Measurements from ENCODE around the gene FNDC1.
A peak's percentile ranks its signal among the peaks of the same experiment; 100 is the strongest.

Gene FNDC1

GRCh38 chr6:159163901-159164370 is 5.3 kb upstream of the FNDC1 start:
- no peak for DNase-seq

- DNase-seq, result no peak
Observed at GRCh38 chr6:159168536-159169192, 536 bp upstream of the FNDC1 start.

- no peak for DNase-seq
Observed at GRCh38 chr6:159169557-159170332, 545 bp downstream of the FNDC1 start.

- no peak for DNase-seq
Observed at GRCh38 chr6:159170333-159170672, 1.1 kb downstream of the FNDC1 start.

- no peak for DNase-seq
Observed at GRCh38 chr6:159170999-159171712, 2.0 kb downstream of the FNDC1 start.

GRCh38 chr6:159172091-159172491 is 2.9 kb downstream of the FNDC1 start:
- no peak for DNase-seq

GRCh38 chr6:159174263-159174969 is 5.2 kb downstream of the FNDC1 start:
- DNase-seq, result peak; percentile 4

GRCh38 chr6:159176913-159177312 is 7.7 kb downstream of the FNDC1 start:
- no peak for DNase-seq

- DNase-seq, result no peak
Observed at GRCh38 chr6:159178847-159179246, 9.6 kb downstream of the FNDC1 start.

GRCh38 chr6:159180001-159180400 is 10.8 kb downstream of the FNDC1 start:
- DNase-seq, result no peak

- DNase-seq, result no peak
Observed at GRCh38 chr6:159181914-159182313, 12.7 kb downstream of the FNDC1 start.

- DNase-seq, result no peak
Observed at GRCh38 chr6:159184559-159184958, 15.4 kb downstream of the FNDC1 start.

- no peak for DNase-seq
Observed at GRCh38 chr6:159190460-159190859, 21.3 kb downstream of the FNDC1 start.

GRCh38 chr6:159193923-159194322 is 24.7 kb downstream of the FNDC1 start:
- no peak for DNase-seq

GRCh38 chr6:159194421-159194820 is 25.2 kb downstream of the FNDC1 start:
- no peak for DNase-seq

GRCh38 chr6:159196430-159196975 is 27.3 kb downstream of the FNDC1 start:
- DNase-seq, result no peak

GRCh38 chr6:159197251-159197650 is 28.1 kb downstream of the FNDC1 start:
- no peak for DNase-seq

- no peak for DNase-seq
Observed at GRCh38 chr6:159201336-159201735, 32.1 kb downstream of the FNDC1 start.

- no peak for DNase-seq
Observed at GRCh38 chr6:159203304-159204005, 34.3 kb downstream of the FNDC1 start.

- DNase-seq, result no peak
Observed at GRCh38 chr6:159204605-159205004, 35.4 kb downstream of the FNDC1 start.

- no peak for DNase-seq
Observed at GRCh38 chr6:159212028-159212427, 42.8 kb downstream of the FNDC1 start.

Measured in NCI-H2029 treated with DMSO at 0.1 percent for 48 hours (cell line).